Measurements from ENCODE around the gene SMARCA4. TPM values are rescaled to one million over a fixed set of nuclear protein-coding genes. Genes with fewer than 3 reads are reported as not detected.
"Not testable (repeated sequence)": the region's sequence is repeated elsewhere in the genome, so short reads cannot be mapped to it uniquely, and the experiment has no call there.

Gene SMARCA4
- total RNA-seq, 1 experiment from 2014 or later: 261 TPM

DNA sequence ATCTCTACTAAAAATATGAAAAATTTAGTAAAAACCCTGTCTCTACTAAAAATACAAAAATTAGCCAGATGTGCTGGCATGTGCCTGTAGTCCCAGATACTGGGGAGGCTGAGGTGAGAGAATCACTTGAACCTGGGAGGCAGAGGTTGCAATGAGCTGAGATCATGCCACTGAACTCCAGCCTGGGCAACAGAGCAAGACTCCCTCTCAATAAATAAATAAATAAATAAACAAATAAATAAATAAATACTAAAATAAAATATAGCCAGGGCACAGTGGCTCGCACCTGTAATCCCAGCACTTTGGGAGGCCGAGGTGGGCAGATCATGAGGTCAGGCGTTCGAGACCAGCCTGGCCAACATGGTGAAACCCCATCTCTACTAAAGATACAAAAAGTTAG lies 17.4 kb upstream of the SMARCA4 start:
- H2AFZ ChIP-seq (ENCODE audit: low read length); H3K27ac ChIP-seq (ENCODE audit: insufficient read length, low read depth, low read length); H4K8ac ChIP-seq (replicated peaks; ENCODE audit: insufficient read length, low read depth, low read length); H2BK120ac ChIP-seq (ENCODE audit: low read depth, low read length, poor library complexity, severe bottlenecking); H3T11ph ChIP-seq (ENCODE audit: low read length); H2BK15ac ChIP-seq (ENCODE audit: low read depth, low read length); H3K56ac ChIP-seq (ENCODE audit: insufficient read length, low read depth, low read length); H3K23me2 ChIP-seq (ENCODE audit: insufficient read length, low read depth, low read length, poor library complexity, severe bottlenecking); H3K4me1 ChIP-seq (ENCODE audit: insufficient read depth, low read length); H3K9ac ChIP-seq (ENCODE audit: extremely low read depth, insufficient read length, low read length); H3K79me2 ChIP-seq (ENCODE audit: insufficient read depth, low read length); H3K4me2 ChIP-seq (ENCODE audit: insufficient read depth, insufficient read length, low read length); H3K18ac ChIP-seq (ENCODE audit: insufficient read length, low read depth, low read length); H3K14ac ChIP-seq (ENCODE audit: insufficient read depth, low read length); H3K79me1 ChIP-seq (ENCODE audit: insufficient read depth, low read depth, low read length, poor library complexity, severe bottlenecking); H3K27me3 ChIP-seq (ENCODE audit: insufficient read depth, low read length); H3K27ac Mint-ChIP-seq; H3K9me3 ChIP-seq (ENCODE audit: control insufficient read depth, low read depth, low read length); H3K36me3 Mint-ChIP-seq (ENCODE audit: insufficient read depth in 1 of 3, low read depth in 3 of 3); H2BK20ac ChIP-seq (ENCODE audit: low read depth, low read length, poor library complexity, severe bottlenecking); H4K20me1 ChIP-seq (ENCODE audit: control insufficient read depth, insufficient read depth, insufficient read length); H3K4ac ChIP-seq (ENCODE audit: low read depth, low read length); H3K27me3 Mint-ChIP-seq (ENCODE audit: low read depth); H3K9me3 Mint-ChIP-seq; H3K4me1 Mint-ChIP-seq; H3K4me3 Mint-ChIP-seq; H2BK5ac ChIP-seq (ENCODE audit: insufficient read length, low read length); H2BK12ac ChIP-seq (ENCODE audit: insufficient read length, low read depth, low read length); H4K91ac ChIP-seq (ENCODE audit: insufficient read length, low read depth, low read length); H2AK5ac ChIP-seq (ENCODE audit: insufficient read length, low read length); H4K5ac ChIP-seq (ENCODE audit: insufficient read length, low read depth, low read length); DNase-seq; H3K23ac ChIP-seq (ENCODE audit: insufficient read length, low read depth, low read length): not testable (repeated sequence)
- WGBS (ENCODE audit: extremely low coverage, insufficient read length, low lambda C conversion rate): no CpG with 5 or more reads among the region's 4 CpGs
